HEK293 (cell line): ENCODE data around the gene HOXB8.
A peak's percentile ranks its signal among the peaks of the same experiment; 100 is the strongest.

ENCODE experiments used
- CTCF ChIA-PET: fragments of 350-600 bp; formaldehyde crosslinking; extraction: SDS; loops from one replicate; lab custom pipeline; 2021; ENCODE audit warnings: antibody characterized with exemption; lab: Yijun Ruan, JAX
- POLR2A ChIA-PET: fragments of 300-600 bp; formaldehyde crosslinking; extraction: SDS; loops from one replicate; lab custom pipeline; 2020; ENCODE audit warnings: antibody characterized with exemption, inconsistent platforms; lab: Yijun Ruan, JAX
- H3K27ac ChIP-seq: fragments of 200-500 bp; sonication (Bioruptor generic); 2 replicates; pipeline ENCODE4 v1.5.1; 2014; ENCODE audit warnings: low read depth, low read length, control low read depth, inconsistent platforms; ENCODE audit errors: extremely low read depth
- H3K36me3 ChIP-seq, 2 experiments: fragments of 200-500 bp in 1 of 2; sonication (Bioruptor generic) in 1 of 2; 1 replicate in 1 of 2; 2 replicates in 1 of 2; pipeline ENCODE4 v1.5.1; 2014 to 2017; ENCODE audit warnings: inconsistent platforms in 2 of 2, low read length in 2 of 2; ENCODE audit not compliant: control insufficient read depth in 2 of 2, insufficient read depth in 1 of 2
- H3K4me1 ChIP-seq: fragments of 200-500 bp; sonication (Bioruptor generic); 2 replicates; pipeline ENCODE4 v1.5.1; 2014; ENCODE audit warnings: mild to moderate bottlenecking, low read length, inconsistent platforms; ENCODE audit not compliant: control insufficient read depth, insufficient read depth
- H3K4me3 ChIP-seq: 2 replicates; pipeline ENCODE4 v1.5.1; 2011; ENCODE audit warnings: low read depth, mild to moderate bottlenecking, control low read depth, low read length, moderate library complexity
- H3K9me3 ChIP-seq: fragments of 200-500 bp; sonication (Bioruptor generic); 2 replicates; pipeline ENCODE4 v1.5.1; 2014; ENCODE audit warnings: low read depth, low read length, inconsistent platforms; ENCODE audit not compliant: control insufficient read depth, insufficient read depth
- GLIS1 ChIP-seq: fragments of 450-650 bp; formaldehyde crosslinking; IDR thresholded peaks from 2 replicates; pipeline ENCODE4 v1.5.1; 2016; ENCODE audit warnings: missing biosample characterization, missing genetic modification characterization
- MEIS1 ChIP-seq: sonication (generic); formaldehyde crosslinking; IDR thresholded peaks from 2 replicates; pipeline ENCODE4 v1.8.1; 2022; ENCODE audit warnings: missing genetic modification reagents, mild to moderate bottlenecking, borderline replicate concordance
- OSR2 ChIP-seq: fragments of 450-650 bp; formaldehyde crosslinking; IDR thresholded peaks from 2 replicates; pipeline ENCODE4 v1.5.1; 2016; ENCODE audit warnings: missing biosample characterization, missing genetic modification characterization
- PRDM2 ChIP-seq: fragments of 450-650 bp; formaldehyde crosslinking; IDR thresholded peaks from 2 replicates; pipeline ENCODE4 v1.5.1; 2016; ENCODE audit warnings: missing biosample characterization, missing genetic modification characterization, borderline replicate concordance
- PRDM4 ChIP-seq: fragments of 450-650 bp; formaldehyde crosslinking; IDR thresholded peaks from 2 replicates; pipeline ENCODE4 v1.5.1; 2017; ENCODE audit warnings: missing biosample characterization, missing genetic modification characterization
- YY1 ChIP-seq: fragments of 450-650 bp; formaldehyde crosslinking; IDR thresholded peaks from 2 replicates; pipeline ENCODE4 v1.5.1; 2018; ENCODE audit warnings: missing biosample characterization, missing genetic modification characterization
- YY2 ChIP-seq: fragments of 450-650 bp; formaldehyde crosslinking; IDR thresholded peaks from 2 replicates; pipeline ENCODE4 v1.5.1; 2016; ENCODE audit warnings: missing biosample characterization, missing genetic modification characterization
- ZBTB11 ChIP-seq: fragments of 450-650 bp; formaldehyde crosslinking; conservative IDR thresholded peaks from 2 replicates; pipeline ENCODE4 v1.5.1; 2016; ENCODE audit warnings: low read depth, missing biosample characterization, missing genetic modification characterization
- ZBTB20 ChIP-seq: fragments of 450-650 bp; formaldehyde crosslinking; IDR thresholded peaks from 2 replicates; pipeline ENCODE4 v1.5.1; 2016; ENCODE audit warnings: missing biosample characterization, missing genetic modification characterization
- ZNF174 ChIP-seq: fragments of 450-650 bp; formaldehyde crosslinking; IDR thresholded peaks from 2 replicates; pipeline ENCODE4 v1.5.0; 2017; ENCODE audit warnings: missing biosample characterization, mild to moderate bottlenecking, missing genetic modification characterization
- ZNF26 ChIP-seq: fragments of 450-650 bp; formaldehyde crosslinking; IDR thresholded peaks from 2 replicates; pipeline ENCODE4 v1.5.1; 2016; ENCODE audit warnings: missing biosample characterization, missing genetic modification characterization
- ZNF335 ChIP-seq: fragments of 450-650 bp; formaldehyde crosslinking; conservative IDR thresholded peaks from 2 replicates; pipeline ENCODE4 v1.5.1; 2016; ENCODE audit warnings: missing biosample characterization, missing genetic modification characterization
- ZNF549 ChIP-seq: fragments of 450-650 bp; IDR thresholded peaks from 2 replicates; pipeline ENCODE4 v1.5.1; 2018; ENCODE audit warnings: missing biosample characterization, missing genetic modification characterization, mild to moderate bottlenecking, inconsistent platforms, moderate library complexity
- ZNF600 ChIP-seq: fragments of 450-650 bp; formaldehyde crosslinking; IDR thresholded peaks from 2 replicates; pipeline ENCODE4 v1.5.1; 2016; ENCODE audit warnings: missing biosample characterization, missing genetic modification characterization

HOXB8 gene

GRCh38 chr17:48594538-48595277 lies 20.4 kb downstream of the HOXB8 start:
- ChIA-PET CTCF (interaction anchor here (0.6 to 6.0 kb wide), 21 partner anchors 12 to 380 kb away, joined by 3 to 52 read pairs (median 6); no protein-coding TSS in a partner anchor), POLR2A (no interaction called here)
- Histone ChIP-seq H3K27ac (peak overlapping the region; percentile 68), H3K4me1 (peaks cover 38% of the 10 kb centered on the region), H3K36me3 (peaks cover 5 to 46% of the 10 kb centered on the region in 2 experiments; a peak in 2 of 3 replicates), H3K9me3 (no peaks in the 10 kb centered on the region), H3K4me3 (no peak overlapping the region)
- TF ChIP-seq GLIS1 (tag by site-specific recombination) (no peak), ZNF549 (tag by site-specific recombination) (no peak), ZNF26 (no peak), ZNF174 (tag by site-specific recombination) (no peak), ZNF600 (0 out of 2 replicates have a peak, but pooled peaks have one; percentile 8), PRDM2 (tag by site-specific recombination) (no peak), YY2 (tag by site-specific recombination) (no peak), OSR2 (tag by site-specific recombination) (no peak), ZBTB20 (tag by site-specific recombination) (peak; percentile 11; the same call in 1 of the 2 replicates), ZNF335 (tag by site-specific recombination) (peak; percentile 88), YY1 (tag by site-specific recombination) (no peak), MEIS1 (CRISPR knock-in tag) (no peak), PRDM4 (0 out of 2 replicates have a peak, but pooled peaks have one; percentile 36), ZBTB11 (tag by site-specific recombination) (0 out of 2 replicates have a peak, but pooled peaks have one; percentile 4)
